Inflammatory macrophage treated with lipopolysaccharide for 1 hour (primary cell): Measurements from ENCODE around the gene OTOP3.
"Not testable (repeated sequence)": the region's sequence is repeated elsewhere in the genome, so short reads cannot be mapped to it uniquely, and the experiment has no call there.

Experiments used
- DNase-seq, 2 donors: peaks; one replicate each; pipeline ENCODE4 v3.0.0-alpha.2; 2020 to 2022

OTOP3 gene

GRCh38 chr17:74963656-74964055 is 28.0 kb downstream of the OTOP3 start:
- DNase-seq = no peak

- DNase-seq = no peak
Observed at GRCh38 chr17:74964246-74964761, 28.6 kb downstream of the OTOP3 start.

- DNase-seq = no peak
Observed at GRCh38 chr17:74964988-74965622, 29.4 kb downstream of the OTOP3 start.

GRCh38 chr17:74968361-74968780 is 32.7 kb downstream of the OTOP3 start:
- DNase-seq = no peak

- DNase-seq = not testable (repeated sequence)
Observed at GRCh38 chr17:74969501-74969900, 33.8 kb downstream of the OTOP3 start.

GRCh38 chr17:74970395-74970794 is 34.7 kb downstream of the OTOP3 start:
- no peak for DNase-seq

GRCh38 chr17:74971069-74971841 is 35.6 kb downstream of the OTOP3 start:
- DNase-seq = no peak

- DNase-seq = no peak
Observed at GRCh38 chr17:74971842-74972106, 36.1 kb downstream of the OTOP3 start.

- peak in 1 of 2 donors; percentile 15 for DNase-seq
Observed at GRCh38 chr17:74972107-74972972, 36.6 kb downstream of the OTOP3 start, which contains the start of gene HID1. HID1 (minus strand) TSS chr17:74972759; CDS start chr17:74972656, 103 bp downstream.

- no peak for DNase-seq
Observed at GRCh38 chr17:74972973-74973328, 37.3 kb downstream of the OTOP3 start.

GRCh38 chr17:74975943-74976342 is 40.2 kb downstream of the OTOP3 start:
- DNase-seq = no peak

GRCh38 chr17:74977802-74978201 is 42.1 kb downstream of the OTOP3 start:
- no peak for DNase-seq

GRCh38 chr17:74978240-74978639 is 42.5 kb downstream of the OTOP3 start:
- no peak for DNase-seq

- DNase-seq = no peak
Observed at GRCh38 chr17:74979408-74980146, 43.9 kb downstream of the OTOP3 start.

- no peak for DNase-seq
Observed at GRCh38 chr17:74981318-74981978, 45.8 kb downstream of the OTOP3 start.

GRCh38 chr17:74981979-74982662 is 46.4 kb downstream of the OTOP3 start:
- peak; percentile 17 to 30 for DNase-seq

GRCh38 chr17:74982663-74983313 is 47.1 kb downstream of the OTOP3 start:
- DNase-seq = not testable (repeated sequence)

- DNase-seq = no peak
Observed at GRCh38 chr17:74986206-74986576, 50.5 kb downstream of the OTOP3 start.

- DNase-seq = peak; percentile 93 to 96
Observed at GRCh38 chr17:74987418-74987908, 51.8 kb downstream of the OTOP3 start, which contains the start of gene CDR2L. CDR2L (plus strand) TSS chr17:74987632; CDS start chr17:74988044, 412 bp downstream.

GRCh38 chr17:74987909-74988711 is 52.4 kb downstream of the OTOP3 start:
- DNase-seq = peak; percentile 39 to 45
